HTR-8/SVneo (cell line): Measurements from ENCODE around the gene GORAB.

Experiments used
- DNase-seq: peaks from one replicate; pipeline ENCODE4 v3.0.0; 2011; ENCODE audit warnings: low spot score, mixed read lengths; ENCODE audit not compliant: insufficient read length
- FAIRE-seq: peaks from 2 replicates; lab custom pipeline; 2011; peaks lifted over from hg19 to GRCh38; lab: Jason Lieb, UNC

GORAB gene

DNA sequence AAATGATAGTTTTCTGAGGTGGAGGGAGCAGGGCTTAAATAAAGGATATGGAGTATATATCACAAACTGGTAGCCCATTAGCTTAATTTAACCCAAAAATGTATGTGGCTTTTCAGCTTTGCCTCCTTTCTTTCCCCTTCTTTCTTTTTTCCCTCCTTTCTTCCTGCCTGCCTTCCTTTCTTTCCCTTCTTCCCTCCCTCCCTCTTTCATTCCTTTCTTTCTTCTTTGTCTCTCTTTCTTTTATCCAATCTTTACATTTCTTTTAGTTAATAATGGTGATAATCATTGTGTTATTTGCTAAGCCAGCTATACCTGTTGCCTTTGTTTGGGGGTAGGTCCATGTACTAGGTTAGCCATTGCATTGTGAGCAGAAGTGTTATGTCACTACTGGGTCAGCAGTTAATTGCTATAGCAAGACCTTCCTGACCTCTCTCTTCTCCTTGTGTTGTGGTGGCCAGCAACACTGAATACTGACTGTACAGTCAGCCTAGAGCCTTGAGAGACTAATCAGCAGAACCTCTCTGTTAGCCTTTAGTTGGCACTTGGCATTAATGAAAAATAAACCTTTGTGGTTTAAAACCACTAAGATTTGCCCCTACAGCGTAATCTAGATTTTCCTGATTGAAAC, 5.1 kb downstream of the GORAB start:
- FAIRE-seq (no peak), DNase-seq (no peak)

DNA sequence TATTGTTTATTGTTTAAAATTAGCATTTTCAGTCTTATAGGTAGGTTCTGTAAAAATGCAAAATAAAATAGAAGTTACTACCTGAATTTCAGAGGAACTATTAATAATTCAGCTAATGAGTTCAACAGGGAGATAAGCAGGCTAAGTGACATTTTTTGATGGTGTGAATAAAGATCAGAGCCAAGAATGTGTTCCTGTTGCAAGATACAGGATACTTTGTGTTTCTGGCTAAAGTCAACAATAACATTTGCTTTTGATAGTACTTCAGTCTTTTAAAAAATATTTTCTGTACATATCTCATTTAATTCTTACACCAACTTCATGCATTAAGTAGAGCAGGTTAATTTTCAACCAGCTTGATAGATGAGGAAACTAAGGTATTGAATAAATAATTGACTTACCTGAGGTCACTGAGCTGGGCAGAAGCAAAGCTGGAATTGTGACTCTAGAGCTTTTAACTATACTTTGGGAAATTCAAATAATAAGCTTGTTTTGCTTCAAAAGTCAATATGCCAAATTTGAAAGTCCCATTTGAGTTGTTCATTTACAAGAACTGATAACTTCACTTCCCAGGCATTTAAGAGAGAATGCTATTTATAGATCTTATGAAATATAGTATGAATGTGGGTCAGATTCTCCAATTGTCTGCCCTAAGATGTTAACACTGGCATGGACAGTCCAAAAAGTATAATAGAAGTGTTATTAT, 6.0 kb downstream of the GORAB start:
- no peak for FAIRE-seq
- no peak for DNase-seq

DNA sequence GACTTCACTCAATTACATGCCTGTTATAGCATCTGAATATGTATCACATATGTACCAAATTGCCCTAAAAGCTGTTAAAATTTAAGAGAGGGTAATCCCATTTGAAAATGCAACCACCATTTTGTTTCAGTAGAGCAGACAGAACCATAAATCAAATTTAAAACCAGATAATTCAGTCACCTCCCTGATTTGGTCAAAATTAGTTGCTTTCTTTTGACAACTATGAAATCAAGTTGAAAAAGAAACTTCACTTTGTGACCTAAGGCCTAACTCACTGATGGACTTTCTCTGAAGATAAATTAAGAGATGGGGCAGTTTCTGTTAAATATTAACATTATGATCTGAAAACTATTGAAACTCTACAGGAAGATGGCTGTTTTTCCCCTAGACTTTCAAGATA, 6.7 kb downstream of the GORAB start:
- no peak for FAIRE-seq
- no peak for DNase-seq

DNA sequence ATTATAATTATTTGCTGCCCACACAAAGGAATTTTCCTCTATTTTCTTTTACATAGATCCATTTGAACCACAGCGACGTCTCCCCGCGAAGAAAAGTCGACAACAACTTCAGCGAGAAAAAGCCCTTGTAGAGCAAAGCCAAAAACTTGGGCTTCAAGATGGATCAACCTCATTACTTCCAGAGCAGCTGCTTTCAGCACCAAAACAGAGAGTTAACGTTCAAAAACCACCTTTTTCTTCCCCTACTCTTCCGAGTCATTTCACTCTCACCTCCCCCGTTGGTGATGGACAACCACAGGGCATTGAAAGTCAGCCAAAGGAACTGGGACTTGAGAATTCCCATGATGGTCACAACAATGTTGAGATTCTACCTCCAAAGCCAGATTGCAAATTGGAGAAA, 7.2 kb downstream of the GORAB start:
- no peak for FAIRE-seq

DNA sequence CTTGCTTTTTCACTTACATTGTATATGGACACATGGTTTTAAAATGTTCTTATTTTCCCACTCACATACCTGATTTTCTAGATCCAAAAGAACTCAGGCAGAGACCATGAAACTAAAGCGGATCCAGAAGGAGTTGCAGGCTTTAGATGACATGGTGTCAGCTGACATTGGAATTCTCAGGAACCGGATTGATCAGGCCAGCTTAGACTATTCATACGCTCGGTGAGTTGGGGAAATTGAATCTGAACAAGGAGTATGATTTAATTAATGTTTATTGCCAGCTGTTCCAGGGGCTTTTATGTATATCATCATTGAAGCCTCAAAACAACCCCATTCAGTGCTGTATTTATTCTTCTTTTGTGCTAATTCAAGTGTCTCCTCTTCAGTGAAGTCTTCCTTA, 12.7 kb downstream of the GORAB start:
- no peak for FAIRE-seq
- DNase-seq, result no peak

More for the DNA sequence above, 7.2 kb downstream of the GORAB start:
- DNase-seq, result no peak

DNA sequence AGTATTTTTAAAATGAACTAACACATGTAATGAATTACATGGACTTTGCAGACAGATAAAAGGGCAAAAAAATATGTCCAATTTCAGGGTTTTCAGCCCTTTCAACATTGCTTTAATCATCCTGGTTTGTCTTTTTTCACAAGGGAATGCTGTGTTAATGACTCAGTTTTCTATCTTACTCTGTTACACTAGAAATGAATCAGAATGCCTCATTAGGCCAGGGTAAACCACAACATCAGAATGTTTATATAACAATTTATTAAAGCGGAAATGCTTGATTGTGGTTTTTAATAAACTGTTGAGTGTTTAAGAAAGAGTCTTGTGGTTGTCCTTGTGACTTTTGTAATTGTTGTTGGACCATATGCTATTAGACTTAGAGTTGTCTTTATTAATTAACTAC, 13.5 kb downstream of the GORAB start:
- no peak for DNase-seq
- FAIRE-seq, result no peak

GRCh38 chr1:170547255-170547654, 15.3 kb downstream of the GORAB start:
- no peak for DNase-seq
- no peak for FAIRE-seq

- DNase-seq (no peak), FAIRE-seq (no peak)
These were observed 16.5 kb downstream of the GORAB start for GRCh38 chr1:170548497-170548896.

DNA sequence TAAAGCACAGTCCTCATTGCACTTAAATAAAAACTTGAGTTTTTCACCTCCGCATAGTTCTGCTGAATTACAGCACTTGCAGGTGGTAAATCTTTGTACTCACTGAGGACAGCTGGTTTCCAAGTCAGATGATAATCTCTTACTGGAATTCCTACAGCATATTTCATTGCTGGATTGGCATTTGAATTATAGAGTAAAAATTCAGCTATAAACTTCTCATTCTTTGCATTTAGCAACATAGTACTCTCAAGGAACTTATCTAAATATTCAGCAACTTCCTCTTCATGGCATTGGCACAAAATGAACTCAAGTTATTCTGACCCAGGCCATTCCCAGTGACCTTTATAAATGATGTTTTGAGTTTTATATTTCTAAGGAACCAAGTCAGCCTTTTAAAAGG, 23.4 kb downstream of the GORAB start:
- DNase-seq (no peak), FAIRE-seq (no peak)

- FAIRE-seq, result no peak
- no peak for DNase-seq
These were observed 25.0 kb downstream of the GORAB start for GRCh38 chr1:170556917-170557316.

GRCh38 chr1:170558731-170559130, 26.8 kb downstream of the GORAB start:
- FAIRE-seq, result no peak

GRCh38 chr1:170559166-170559565, 27.2 kb downstream of the GORAB start:
- FAIRE-seq, result no peak

More at GRCh38 chr1:170558731-170559130, 26.8 kb downstream of the GORAB start:
- no peak for DNase-seq

GRCh38 chr1:170560681-170561285, 28.8 kb downstream of the GORAB start:
- FAIRE-seq (no peak), DNase-seq (no peak)

More at GRCh38 chr1:170559166-170559565, 27.2 kb downstream of the GORAB start:
- no peak for DNase-seq

- no peak for FAIRE-seq
These were observed 30.8 kb downstream of the GORAB start for GRCh38 chr1:170562646-170563338.

GRCh38 chr1:170567214-170567613, 35.2 kb downstream of the GORAB start:
- FAIRE-seq (no peak), DNase-seq (no peak)

More at GRCh38 chr1:170562646-170563338, 30.8 kb downstream of the GORAB start:
- peak; percentile 54 for DNase-seq

- no peak for DNase-seq
- no peak for FAIRE-seq
These were observed 36.2 kb downstream of the GORAB start for GRCh38 chr1:170568197-170568596.

- FAIRE-seq (no peak), DNase-seq (no peak)
These were observed 45.0 kb downstream of the GORAB start for GRCh38 chr1:170576980-170577379.

GRCh38 chr1:170578359-170578758, 46.4 kb downstream of the GORAB start:
- FAIRE-seq, result no peak

GRCh38 chr1:170580636-170581440, 48.9 kb downstream of the GORAB start:
- FAIRE-seq, result no peak

More at GRCh38 chr1:170578359-170578758, 46.4 kb downstream of the GORAB start:
- DNase-seq, result no peak

GRCh38 chr1:170583186-170583585, 51.2 kb downstream of the GORAB start:
- FAIRE-seq (no peak), DNase-seq (no peak)

More at GRCh38 chr1:170580636-170581440, 48.9 kb downstream of the GORAB start:
- DNase-seq, result no peak
